SK-N-SH treated with all-trans-retinoic acid at 6 μM for 48 hours (cell line): Measurements from ENCODE around the gene EEFSEC.

ENCODE experiments used
- ATAC-seq: fragments of 200-7000 bp; cut with Tn5 transposase; 3 replicates; pipeline ENCODE4 v1.9.1; 2020; ENCODE audit warnings: mild to moderate bottlenecking, moderate library complexity
- ARNTL ChIP-seq: fragments of 450-650 bp; formaldehyde crosslinking; IDR thresholded peaks from 2 replicates; pipeline ENCODE4 v1.5.0; 2020; ENCODE audit warnings: low read depth, mild to moderate bottlenecking, moderate library complexity, borderline replicate concordance
- BACH2 ChIP-seq: fragments of 250-450 bp; sonication (Bioruptor Pico); IDR thresholded peaks from 2 replicates; pipeline ENCODE4 v1.9.0; 2021; ENCODE audit warnings: mild to moderate bottlenecking, borderline replicate concordance
- CREB5 ChIP-seq: fragments of 250-450 bp; sonication (Bioruptor Pico); IDR thresholded peaks from 2 replicates; pipeline ENCODE4 v1.5.1; 2020; ENCODE audit warnings: low read depth, mild to moderate bottlenecking, moderate library complexity
- CSDC2 ChIP-seq: fragments of 250-450 bp; sonication (Bioruptor Pico); IDR thresholded peaks from 2 replicates; pipeline ENCODE4 v1.5.0; 2020; ENCODE audit warnings: mild to moderate bottlenecking, moderate library complexity
- CSRNP3 ChIP-seq: fragments of 250-450 bp; sonication (Bioruptor Pico); IDR thresholded peaks from 2 replicates; pipeline ENCODE4 v1.5.1; 2021; ENCODE audit warnings: mild to moderate bottlenecking, moderate library complexity
- ESRRG ChIP-seq: fragments of 250-450 bp; sonication (Bioruptor Pico); IDR thresholded peaks from 2 replicates; pipeline ENCODE4 v1.6.1; 2021; ENCODE audit warnings: mild to moderate bottlenecking
- GLIS3 ChIP-seq: fragments of 250-450 bp; sonication (Bioruptor Pico); IDR thresholded peaks from 2 replicates; pipeline ENCODE4 v1.5.0; 2020; ENCODE audit warnings: mild to moderate bottlenecking, moderate library complexity
- ISL1 ChIP-seq: fragments of 250-450 bp; sonication (Bioruptor Pico); IDR thresholded peaks from 2 replicates; pipeline ENCODE4 v2.1.2; 2022; ENCODE audit warnings: mild to moderate bottlenecking, moderate library complexity
- OSR1 ChIP-seq: fragments of 250-450 bp; sonication (Bioruptor Pico); IDR thresholded peaks from 2 replicates; pipeline ENCODE4 v1.8.0; 2022; ENCODE audit warnings: moderate library complexity, mild to moderate bottlenecking, inconsistent platforms
- PATZ1 ChIP-seq: fragments of 250-450 bp; sonication (Bioruptor Pico); IDR thresholded peaks from 2 replicates; pipeline ENCODE4 v1.8.0; 2020; ENCODE audit warnings: mild to moderate bottlenecking, moderate library complexity, borderline replicate concordance
- RARB ChIP-seq: fragments of 250-450 bp; sonication (Bioruptor Pico); IDR thresholded peaks from 2 replicates; pipeline ENCODE4 v1.8.0; 2021; ENCODE audit warnings: mild to moderate bottlenecking, moderate library complexity
- SNAI2 ChIP-seq: fragments of 250-450 bp; sonication (Bioruptor Pico); IDR thresholded peaks from 2 replicates; pipeline ENCODE4 v1.5.0; 2020; ENCODE audit warnings: mild to moderate bottlenecking, moderate library complexity
- TCF4 ChIP-seq: fragments of 250-450 bp; sonication (Bioruptor Pico); IDR thresholded peaks from 2 replicates; pipeline ENCODE4 v1.8.0; 2021; ENCODE audit warnings: mild to moderate bottlenecking, moderate library complexity, borderline replicate concordance
- TSHZ2 ChIP-seq: fragments of 250-450 bp; sonication (Bioruptor Pico); IDR thresholded peaks from 2 replicates; pipeline ENCODE4 v1.5.0; 2020; ENCODE audit warnings: mild to moderate bottlenecking, moderate library complexity
- ZC3H10 ChIP-seq: fragments of 250-450 bp; sonication (Bioruptor Pico); IDR thresholded peaks from 2 replicates; pipeline ENCODE4 v1.5.1; 2021; ENCODE audit warnings: mild to moderate bottlenecking, moderate library complexity
- ZFP3 ChIP-seq: fragments of 250-450 bp; sonication (Bioruptor Pico); IDR thresholded peaks from 2 replicates; pipeline ENCODE4 v1.5.0; 2020; ENCODE audit warnings: mild to moderate bottlenecking, moderate library complexity
- ZFP30 ChIP-seq: fragments of 450-650 bp; formaldehyde crosslinking; IDR thresholded peaks from 2 replicates; pipeline ENCODE4 v1.5.0; 2022; ENCODE audit warnings: mild to moderate bottlenecking, moderate library complexity
- ZNF565 ChIP-seq: fragments of 450-650 bp; formaldehyde crosslinking; conservative IDR thresholded peaks from 2 replicates; pipeline ENCODE4 v1.5.0; 2020; ENCODE audit warnings: low read depth, mild to moderate bottlenecking, moderate library complexity
- ZNF70 ChIP-seq: fragments of 450-650 bp; formaldehyde crosslinking; IDR thresholded peaks from 2 replicates; pipeline ENCODE4 v1.5.0; 2020; ENCODE audit warnings: mild to moderate bottlenecking, moderate library complexity

The EEFSEC gene

GRCh38 chr3:128285967-128286321, 132.7 kb downstream of the EEFSEC start:
- no peak for TF ChIP-seq ZNF70
- TF ChIP-seq CREB5 (CRISPR knock-in tag) = no peak
- TF ChIP-seq TSHZ2 (CRISPR knock-in tag) = no peak
- TF ChIP-seq ARNTL = no peak
- no peak for TF ChIP-seq ZFP30
- no peak for TF ChIP-seq ZC3H10 (CRISPR knock-in tag)
- TF ChIP-seq ISL1 = no peak
- TF ChIP-seq OSR1 (CRISPR knock-in tag) = no peak
- no peak for TF ChIP-seq CSRNP3 (CRISPR knock-in tag)
- TF ChIP-seq ZFP3 (CRISPR knock-in tag) = no peak
- no peak for TF ChIP-seq SNAI2
- TF ChIP-seq ZNF565 = no peak
- TF ChIP-seq RARB (CRISPR knock-in tag) = no peak
- no peak for TF ChIP-seq ESRRG (CRISPR knock-in tag)
- TF ChIP-seq GLIS3 = no peak
- ATAC-seq = no peak

- TF ChIP-seq TSHZ2 (CRISPR knock-in tag) (peak; percentile 70; the same call in 1 of the 2 replicates), TCF4 (CRISPR knock-in tag) (peak; percentile 64; the same call in 1 of the 2 replicates), ZNF565 (no peak)
- ATAC-seq = peak; percentile 30; the same call in 1 of the 3 replicates
These were observed 133.4 kb downstream of the EEFSEC start for GRCh38 chr3:128286691-128287090.

- ATAC-seq = no peak
- TF ChIP-seq ISL1 (no peak), OSR1 (CRISPR knock-in tag) (no peak), BACH2 (no peak), SNAI2 (no peak), PATZ1 (CRISPR knock-in tag) (no peak), GLIS3 (no peak), ESRRG (CRISPR knock-in tag) (no peak), CSDC2 (no peak)
These were observed 133.9 kb downstream of the EEFSEC start for GRCh38 chr3:128287216-128287615.

GRCh38 chr3:128289534-128289933, 136.3 kb downstream of the EEFSEC start:
- no peak for ATAC-seq
- no peak for TF ChIP-seq GLIS3
- no peak for TF ChIP-seq ISL1
- no peak for TF ChIP-seq ZNF70
- TF ChIP-seq ZC3H10 (CRISPR knock-in tag) = no peak
- TF ChIP-seq PATZ1 (CRISPR knock-in tag) = no peak
- no peak for TF ChIP-seq ESRRG (CRISPR knock-in tag)
- TF ChIP-seq RARB (CRISPR knock-in tag) = no peak
- no peak for TF ChIP-seq SNAI2
